ENCODE measurements around the gene RPS25. TPM values are rescaled to one million over a fixed set of nuclear protein-coding genes. Genes with fewer than 3 reads are reported as not detected.
A peak's percentile ranks its signal among the peaks of the same experiment; 100 is the strongest.

The RPS25 gene
- total RNA-seq, 1 donor from 2014 or later = 673 TPM

DNA sequence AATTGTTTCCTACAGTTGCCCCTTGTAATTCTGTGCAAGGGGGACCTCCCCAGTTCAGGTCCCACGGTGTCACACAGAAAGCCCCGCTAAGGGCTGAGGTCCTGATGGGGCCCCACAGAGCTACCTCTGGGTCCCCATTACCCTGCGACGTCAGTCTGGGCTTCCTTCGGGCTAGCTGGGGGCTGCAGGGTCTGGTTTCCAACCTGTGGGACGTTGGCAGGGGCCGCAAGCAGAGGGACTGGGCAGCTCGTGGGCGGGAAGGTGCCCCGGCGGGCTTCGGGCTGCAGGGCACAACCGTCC is 11.8 kb upstream of the RPS25 start:
- peak overlapping the region; percentile 86 for H3K4me3 Mint-ChIP-seq (ENCODE audit: unreplicated experiment)
- H3K36me3 Mint-ChIP-seq (ENCODE audit: unreplicated experiment) = no peaks in the 10 kb centered on the region
- H3K4me1 Mint-ChIP-seq (ENCODE audit: low read depth, unreplicated experiment) = peaks cover 11% of the 10 kb centered on the region
- DNase-seq = no peak
- peaks cover 3% of the 10 kb centered on the region for H3K9me3 Mint-ChIP-seq (ENCODE audit: unreplicated experiment)
- H3K27ac Mint-ChIP-seq (ENCODE audit: unreplicated experiment) = no peak overlapping the region
- H3K27me3 Mint-ChIP-seq (ENCODE audit: unreplicated experiment) = peaks cover 5% of the 10 kb centered on the region
- TF ChIP-seq, protein P1, sequence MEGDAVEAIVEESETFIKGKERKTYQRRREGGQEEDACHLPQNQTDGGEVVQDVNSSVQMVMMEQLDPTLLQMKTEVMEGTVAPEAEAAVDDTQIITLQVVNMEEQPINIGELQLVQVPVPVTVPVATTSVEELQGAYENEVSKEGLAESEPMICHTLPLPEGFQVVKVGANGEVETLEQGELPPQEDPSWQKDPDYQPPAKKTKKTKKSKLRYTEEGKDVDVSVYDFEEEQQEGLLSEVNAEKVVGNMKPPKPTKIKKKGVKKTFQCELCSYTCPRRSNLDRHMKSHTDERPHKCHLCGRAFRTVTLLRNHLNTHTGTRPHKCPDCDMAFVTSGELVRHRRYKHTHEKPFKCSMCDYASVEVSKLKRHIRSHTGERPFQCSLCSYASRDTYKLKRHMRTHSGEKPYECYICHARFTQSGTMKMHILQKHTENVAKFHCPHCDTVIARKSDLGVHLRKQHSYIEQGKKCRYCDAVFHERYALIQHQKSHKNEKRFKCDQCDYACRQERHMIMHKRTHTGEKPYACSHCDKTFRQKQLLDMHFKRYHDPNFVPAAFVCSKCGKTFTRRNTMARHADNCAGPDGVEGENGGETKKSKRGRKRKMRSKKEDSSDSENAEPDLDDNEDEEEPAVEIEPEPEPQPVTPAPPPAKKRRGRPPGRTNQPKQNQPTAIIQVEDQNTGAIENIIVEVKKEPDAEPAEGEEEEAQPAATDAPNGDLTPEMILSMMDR (IDR thresholded peaks at IDR 0.05; ENCODE audit: partially characterized antibody, unreplicated experiment) = no peak

DNA sequence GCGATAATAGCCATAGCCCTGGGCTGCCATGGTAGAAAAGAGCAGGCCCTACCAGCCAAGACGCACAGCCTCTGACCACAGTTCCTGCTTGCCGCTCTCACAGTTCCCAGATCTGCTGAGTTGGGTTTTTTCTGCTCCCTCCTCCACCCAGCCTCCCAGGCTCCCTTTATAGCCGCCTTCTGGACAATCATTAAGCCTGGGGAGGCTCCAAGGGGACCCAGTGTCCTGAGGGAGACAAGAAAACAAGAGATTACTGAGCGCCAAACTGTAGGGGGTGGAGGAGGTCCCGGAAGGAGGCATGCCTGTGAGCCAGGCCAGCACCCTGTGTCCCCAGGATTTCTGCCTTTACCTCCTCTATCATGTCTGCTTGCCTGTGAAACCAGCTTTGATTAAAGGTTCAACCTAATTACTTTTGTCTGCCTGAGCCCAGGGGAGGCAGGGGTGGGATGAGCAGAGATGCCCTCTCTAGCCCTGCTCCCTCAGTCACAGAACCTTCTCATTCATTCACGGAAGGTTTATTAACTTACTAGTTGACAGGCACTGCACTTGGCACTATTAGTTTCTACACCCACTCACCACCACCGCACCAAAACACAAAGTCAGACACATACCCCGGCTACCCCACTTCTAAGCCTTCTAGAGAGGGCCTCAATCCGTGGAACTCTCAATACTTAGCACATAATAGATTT is 11.3 kb upstream of the RPS25 start:
- H3K27ac Mint-ChIP-seq (ENCODE audit: unreplicated experiment) = peak overlapping the region; percentile 34
- no peaks in the 10 kb centered on the region for H3K36me3 Mint-ChIP-seq (ENCODE audit: unreplicated experiment)
- H3K4me1 Mint-ChIP-seq (ENCODE audit: low read depth, unreplicated experiment) = peaks cover 11% of the 10 kb centered on the region
- H3K9me3 Mint-ChIP-seq (ENCODE audit: unreplicated experiment) = peaks cover 3% of the 10 kb centered on the region
- TF ChIP-seq, protein P1 (IDR thresholded peaks at IDR 0.05; ENCODE audit: partially characterized antibody, unreplicated experiment) = no peak
- H3K27me3 Mint-ChIP-seq (ENCODE audit: unreplicated experiment) = peaks cover 5% of the 10 kb centered on the region
- peak overlapping the region; percentile 86 for H3K4me3 Mint-ChIP-seq (ENCODE audit: unreplicated experiment)
- no peak for DNase-seq

DNA sequence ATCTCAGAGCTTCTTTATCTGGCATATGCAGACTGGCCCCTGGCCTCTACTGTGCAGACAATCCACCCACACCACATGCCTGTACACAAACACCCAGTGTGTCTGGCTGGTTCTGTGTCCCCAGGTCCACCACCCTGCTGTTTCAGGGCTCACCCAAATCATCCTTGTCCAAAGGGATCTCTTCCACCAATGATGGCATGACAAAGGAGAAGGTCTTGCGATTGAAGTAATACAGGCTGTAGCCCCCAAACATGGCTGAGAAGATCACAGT is 10.9 kb upstream of the RPS25 start:
- TF ChIP-seq, protein P1 (IDR thresholded peaks at IDR 0.05; ENCODE audit: partially characterized antibody, unreplicated experiment) = no peak
- Mint-ChIP-seq H3K36me3 (ENCODE audit: unreplicated experiment) (no peaks in the 10 kb centered on the region), H3K4me3 (ENCODE audit: unreplicated experiment) (peak overlapping the region; percentile 86), H3K4me1 (ENCODE audit: low read depth, unreplicated experiment) (peaks cover 11% of the 10 kb centered on the region), H3K27ac (ENCODE audit: unreplicated experiment) (peak overlapping the region; percentile 33), H3K27me3 (ENCODE audit: unreplicated experiment) (peaks cover 5% of the 10 kb centered on the region), H3K9me3 (ENCODE audit: unreplicated experiment) (peaks cover 3% of the 10 kb centered on the region)
- no peak for DNase-seq

DNA sequence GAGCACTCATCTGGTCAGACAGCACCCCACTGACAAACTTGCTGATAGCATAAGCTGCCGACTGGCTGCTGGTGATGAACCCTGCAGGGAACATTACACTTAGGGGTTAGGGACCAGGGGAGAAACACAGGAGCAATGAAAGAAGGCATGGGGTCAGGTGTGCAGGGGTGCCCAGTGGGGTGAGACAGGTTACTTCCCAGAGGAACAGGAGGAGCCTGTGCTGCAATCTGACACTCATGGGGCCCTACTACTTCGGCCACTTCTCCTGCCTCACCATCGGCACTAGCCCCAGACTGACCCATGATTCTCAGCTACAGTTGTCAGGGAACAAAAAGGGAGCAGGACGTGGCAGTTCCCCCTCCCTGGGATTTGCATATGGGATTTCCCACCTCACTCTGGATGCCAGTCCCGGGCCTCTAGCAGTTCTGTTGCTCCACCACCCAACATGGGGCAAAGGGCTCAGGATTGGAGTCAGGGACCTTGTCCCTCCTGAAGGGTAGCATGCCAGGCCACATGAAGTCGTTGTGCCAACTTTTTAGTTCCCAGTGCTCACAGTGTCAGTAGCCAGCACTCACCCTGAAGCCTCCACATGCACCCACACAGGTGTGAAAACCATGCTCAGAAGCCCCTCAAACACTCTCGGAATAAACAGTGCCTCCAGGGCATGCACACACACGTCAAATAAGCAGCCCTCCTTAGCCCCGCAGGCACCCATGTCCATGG is 10.4 kb upstream of the RPS25 start:
- H3K4me3 Mint-ChIP-seq (ENCODE audit: unreplicated experiment) = peak overlapping the region; percentile 86
- peaks cover 11% of the 10 kb centered on the region for H3K4me1 Mint-ChIP-seq (ENCODE audit: low read depth, unreplicated experiment)
- peaks cover 5% of the 10 kb centered on the region for H3K27me3 Mint-ChIP-seq (ENCODE audit: unreplicated experiment)
- no peak for DNase-seq
- H3K36me3 Mint-ChIP-seq (ENCODE audit: unreplicated experiment) = no peaks in the 10 kb centered on the region
- TF ChIP-seq, protein P1 (IDR thresholded peaks at IDR 0.05; ENCODE audit: partially characterized antibody, unreplicated experiment) = no peak
- peak overlapping the region; percentile 33 for H3K27ac Mint-ChIP-seq (ENCODE audit: unreplicated experiment)
- peaks cover 3% of the 10 kb centered on the region for H3K9me3 Mint-ChIP-seq (ENCODE audit: unreplicated experiment)

Data from glutamatergic neuron (in vitro differentiated cells).